Caco-2 (cell line): Measurements from ENCODE around the gene ARHGEF16. TPM values are rescaled to one million over a fixed set of nuclear protein-coding genes. Genes with fewer than 3 reads are reported as not detected.
A peak's percentile ranks its signal among the peaks of the same experiment; 100 is the strongest.

Experiments used
- BruUV-seq: library from RNA; stranded (reverse); fragments of 400-500 nt; replicated peaks from 2 replicates; lab custom pipeline; 2021; lab: Mats Ljungman, UMichigan
- CTCF ChIA-PET: fragments of 300-600 bp; sonication (Branson Sonifier 250); formaldehyde crosslinking; loops from one replicate; lab custom pipeline; 2022; ENCODE audit warnings: antibody characterized with exemption; lab: Charles Lee
- POLR2A ChIA-PET: fragments of 300-600 bp; sonication (Branson Sonifier 250); formaldehyde crosslinking; loops from one replicate; lab custom pipeline; 2022; ENCODE audit warnings: antibody characterized with exemption; lab: Charles Lee
- DNase-seq, 2 experiments: peaks; one replicate each; pipeline versions ENCODE4 v3.0.0 to v3.0.0-alpha.2; 2020 to 2022
- H3K27me3 ChIP-seq: replicated peaks from 2 replicates; pipeline ENCODE4 v1.6.0; 2011; ENCODE audit warnings: low read length; ENCODE audit not compliant: control insufficient read depth, insufficient read depth
- H3K36me3 ChIP-seq: 2 replicates; pipeline ENCODE4 v1.5.1; 2011; ENCODE audit warnings: low read length; ENCODE audit not compliant: control insufficient read depth, insufficient read depth
- H3K4me1 ChIP-seq: fragments of 250-450 bp; sonication (Bioruptor Pico); 2 replicates; pipeline ENCODE4 v1.5.1; 2020; ENCODE audit warnings: mild to moderate bottlenecking
- H3K4me3 ChIP-seq: 2 replicates; pipeline ENCODE4 v1.5.1; 2011; ENCODE audit warnings: low read depth, mild to moderate bottlenecking, control low read depth, low read length
- H3K9me3 ChIP-seq: fragments of 250-450 bp; sonication (Bioruptor Pico); 2 replicates; pipeline ENCODE4 v1.5.1; 2020; ENCODE audit warnings: mild to moderate bottlenecking, moderate library complexity
- H3K27ac Mint-ChIP-seq: one replicate; pipeline ENCODE4 v1.8.0; 2022; ENCODE audit warnings: mixed read lengths; ENCODE audit not compliant: unreplicated experiment
- H3K27me3 Mint-ChIP-seq: one replicate; pipeline ENCODE4 v1.8.0; 2022; ENCODE audit warnings: mixed read lengths; ENCODE audit not compliant: insufficient read depth, unreplicated experiment
- H3K36me3 Mint-ChIP-seq: one replicate; pipeline ENCODE4 v1.8.0; 2022; ENCODE audit warnings: mild to moderate bottlenecking, mixed read lengths; ENCODE audit not compliant: insufficient read depth, unreplicated experiment
- H3K4me1 Mint-ChIP-seq: one replicate; pipeline ENCODE4 v1.8.0; 2022; ENCODE audit warnings: low read depth, mixed read lengths; ENCODE audit not compliant: unreplicated experiment
- H3K4me3 Mint-ChIP-seq: one replicate; pipeline ENCODE4 v1.8.0; 2022; ENCODE audit warnings: mild to moderate bottlenecking, moderate library complexity, mixed read lengths; ENCODE audit not compliant: unreplicated experiment
- H3K9me3 Mint-ChIP-seq: one replicate; pipeline ENCODE4 v1.8.0; 2022; ENCODE audit warnings: mixed read lengths; ENCODE audit not compliant: unreplicated experiment
- CTCF ChIP-seq, 2 experiments: fragments of 200-600 bp in 1 of 2; IDR thresholded peaks; 1 replicate in 1 of 2; 2 replicates in 1 of 2; pipeline versions ENCODE4 v1.5.1 to v1.8.0; 2011 to 2022; ENCODE audit warnings: antibody characterized with exemption in 1 of 2, control low read depth in 1 of 2, inconsistent platforms in 1 of 2, low read depth in 1 of 2, low read length in 1 of 2, mild to moderate bottlenecking in 1 of 2, moderate library complexity in 1 of 2; ENCODE audit not compliant: insufficient read depth in 1 of 2, severe bottlenecking in 1 of 2, unreplicated experiment in 1 of 2
- intact Hi-C: fragments of 100-400 bp; cut with micrococcal nuclease; formaldehyde crosslinking; loops from one replicate; pipeline ENCODE4 v1.10.0; 2022; ENCODE audit not compliant: unreplicated experiment
- total RNA-seq: library from RNA; stranded (reverse); gene quantifications from 2 replicates; pipeline ENCODE4 v1.2.3, GENCODE V29; 2022

The ARHGEF16 gene
- total RNA-seq, 1 experiment from 2014 or later: 40.6 TPM

GRCh38 chr1:3456964-3457909, 2.8 kb downstream of the ARHGEF16 start:
- POLR2A ChIA-PET: no interaction called here
- CTCF ChIA-PET: interaction anchor here (1.0 kb wide), 1 partner anchor 14 kb away, joined by 7 read pairs; no protein-coding TSS in a partner anchor
- no TSS peak for BruUV-seq
- Mint-ChIP-seq H3K36me3 (peaks cover 32% of the 10 kb centered on the region), H3K27me3 (no peaks in the 10 kb centered on the region), H3K9me3 (no peaks in the 10 kb centered on the region), H3K4me3 (no peak overlapping the region), H3K4me1 (peaks cover 34% of the 10 kb centered on the region), H3K27ac (peak overlapping the region; percentile 61)
- Histone ChIP-seq H3K4me3 (no peak overlapping the region), H3K36me3 (no peaks in the 10 kb centered on the region; the same call in none of the 2 replicates), H3K4me1 (peaks cover 81% of the 10 kb centered on the region), H3K9me3 (no peaks in the 10 kb centered on the region), H3K27me3 (no peaks in the 10 kb centered on the region)
- TF ChIP-seq CTCF (IDR thresholded peaks at IDR 0.05; ENCODE audit: insufficient read depth in 1 of 2, low read depth in 1 of 2, low read length in 1 of 2, severe bottlenecking in 1 of 2, unreplicated experiment in 1 of 2): no peak
- intact Hi-C loops: no loop called here
- DNase-seq: no peak

- H3K9me3 ChIP-seq: no peaks in the 10 kb centered on the region
- H3K36me3 ChIP-seq: no peaks in the 10 kb centered on the region; the same call in none of the 2 replicates
- no peaks in the 10 kb centered on the region for H3K27me3 ChIP-seq
- Mint-ChIP-seq H3K9me3 (no peaks in the 10 kb centered on the region), H3K4me1 (peaks cover 34% of the 10 kb centered on the region), H3K27ac (peak overlapping the region; percentile 97), H3K36me3 (peaks cover 32% of the 10 kb centered on the region), H3K4me3 (peak overlapping the region; percentile 22), H3K27me3 (no peaks in the 10 kb centered on the region)
- intact Hi-C loops: no loop called here
- no peak for DNase-seq
- peaks cover 75% of the 10 kb centered on the region for H3K4me1 ChIP-seq
- BruUV-seq: no TSS peak
- ChIA-PET CTCF (no interaction called here), POLR2A (no interaction called here)
- TF ChIP-seq CTCF (IDR thresholded peaks at IDR 0.05; ENCODE audit: insufficient read depth in 1 of 2, low read depth in 1 of 2, low read length in 1 of 2, severe bottlenecking in 1 of 2, unreplicated experiment in 1 of 2): no peak
- no peak overlapping the region for H3K4me3 ChIP-seq
Measured at GRCh38 chr1:3457910-3458883, 3.7 kb downstream of the ARHGEF16 start.
